NT2/D1 (cell line): Measurements from ENCODE around the gene PTPRK.
"Not testable (repeated sequence)": the region's sequence is repeated elsewhere in the genome, so short reads cannot be mapped to it uniquely, and the experiment has no call there.

Experiments used
- SUZ12 ChIP-seq: IDR thresholded peaks from 2 replicates; pipeline ENCODE4 v1.6.1; 2011; ENCODE audit not compliant: insufficient read length, insufficient read depth; ENCODE audit errors: extremely low read depth
- ZNF274 ChIP-seq: IDR thresholded peaks from 2 replicates; pipeline ENCODE4 v1.6.1; 2011; ENCODE audit warnings: mild to moderate bottlenecking, low read depth, low read length

- TF ChIP-seq ZNF274, SUZ12: not testable (repeated sequence)
Measured at GRCh38 chr6:128434752-128435151, 85.6 kb downstream of the PTPRK start.
